OCI-LY3 (cell line): ENCODE measurements around the gene QKI.
"Not testable (repeated sequence)": the region's sequence is repeated elsewhere in the genome, so short reads cannot be mapped to it uniquely, and the experiment has no call there.

Source experiments
- H2AFZ ChIP-seq: fragments of 200-600, 300-600 bp; shearing (Covaris generic); 2 replicates; pipeline ENCODE4 v1.6.0; 2014; ENCODE audit warnings: antibody characterized with exemption, low read depth, low read length
- H3K27ac ChIP-seq: fragments of 200-600, 300-600 bp; sonication (generic); 2 replicates; pipeline ENCODE4 v1.5.1; 2014; ENCODE audit warnings: mild to moderate bottlenecking, low read length, moderate library complexity, mixed read lengths
- H3K27me3 ChIP-seq: fragments of 200-600, 300-600 bp; sonication (generic); 2 replicates; pipeline ENCODE4 v1.6.1; 2014; ENCODE audit warnings: low read depth, low read length, mixed read lengths
- H3K36me3 ChIP-seq: fragments of 200-600, 300-600 bp; sonication (generic); replicated peaks from 2 replicates; pipeline ENCODE3; 2014; ENCODE audit warnings: low read depth, low read length, mixed read lengths
- H3K4me1 ChIP-seq: fragments of 300-600, 200-600 bp; sonication (generic); 2 replicates; pipeline ENCODE4 v1.6.1; 2014; ENCODE audit warnings: low read length, mixed read lengths
- H3K4me2 ChIP-seq: fragments of 200-600, 300-600 bp; sonication (generic); 2 replicates; pipeline ENCODE4 v1.6.1; 2014; ENCODE audit warnings: low read length, mixed read lengths
- H3K4me3 ChIP-seq: fragments of 300-600, 200-600 bp; sonication (generic); 2 replicates; pipeline ENCODE4 v1.5.1; 2014; ENCODE audit warnings: antibody characterized with exemption, mild to moderate bottlenecking, low read length, moderate library complexity
- H3K79me2 ChIP-seq: fragments of 300-600, 200-600 bp; shearing (Covaris generic); 2 replicates; pipeline ENCODE4 v1.6.1; 2014; ENCODE audit warnings: mild to moderate bottlenecking, low read length, mixed read lengths
- H3K9ac ChIP-seq: fragments of 300-600, 200-600 bp; shearing (Covaris generic); 2 replicates; pipeline ENCODE4 v1.6.0; 2014; ENCODE audit warnings: mild to moderate bottlenecking, low read length, moderate library complexity
- H3K9me3 ChIP-seq: fragments of 200-600, 300-600 bp; shearing (Covaris generic); 2 replicates; pipeline ENCODE4 v1.6.1; 2014; ENCODE audit warnings: low read length, mixed read lengths; ENCODE audit not compliant: insufficient read depth
- H4K20me1 ChIP-seq: fragments of 200-600, 300-600 bp; sonication (generic); 2 replicates; pipeline ENCODE4 v1.6.1; 2016; ENCODE audit warnings: low read length, mixed read lengths; ENCODE audit not compliant: insufficient read depth
- EZH2phosphoT487 ChIP-seq: fragments of 200-600 bp; shearing (Covaris generic); IDR thresholded peaks from 2 replicates; pipeline ENCODE4 v1.6.1; 2018; ENCODE audit warnings: antibody characterized with exemption, mixed run types, low read depth
- TF ChIP-seq, protein P1 (sequence below): fragments of 200-600, 300-600 bp; sonication (generic); IDR thresholded peaks from 2 replicates; pipeline ENCODE4 v1.5.1; 2014; ENCODE audit warnings: antibody characterized with exemption, low read length, low read depth

QKI gene

DNA sequence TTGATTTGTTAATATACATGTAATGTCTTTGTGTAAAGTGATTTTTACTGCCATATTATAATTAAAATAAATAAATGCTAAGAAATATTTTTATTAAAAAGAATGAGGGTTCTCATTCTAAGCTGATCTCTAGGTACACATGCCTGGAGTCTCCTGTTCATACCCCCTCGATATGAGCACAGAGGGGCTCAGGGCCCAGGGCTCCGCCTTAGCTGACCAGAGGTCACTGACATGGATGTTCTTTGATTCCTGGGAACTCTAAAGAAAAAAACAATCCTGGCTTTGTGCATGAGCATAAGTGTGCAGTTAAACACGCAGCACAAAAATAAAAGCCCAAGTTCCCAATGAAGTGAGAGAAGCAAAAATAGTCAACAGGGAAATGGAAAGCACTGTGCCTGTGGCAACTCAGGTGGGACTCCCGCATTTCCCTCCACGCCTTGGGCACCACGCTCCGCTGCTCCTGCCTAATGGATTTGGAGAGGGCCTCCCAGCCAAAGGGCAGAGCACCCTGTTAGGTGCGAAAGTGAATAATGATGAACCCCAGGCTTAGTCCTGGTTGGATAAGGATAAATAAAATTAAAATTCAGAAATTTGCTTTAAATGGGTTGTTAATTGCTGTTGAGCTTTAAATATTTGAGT is 33.3 kb upstream of the QKI start:
- no peaks in the 10 kb centered on the region for H3K79me2 ChIP-seq
- H3K4me1 ChIP-seq: no peaks in the 10 kb centered on the region
- H3K27ac ChIP-seq: no peak overlapping the region
- H2AFZ ChIP-seq: no peak overlapping the region
- no peak overlapping the region for H3K4me2 ChIP-seq
- no peak overlapping the region for H3K4me3 ChIP-seq
- no peaks in the 10 kb centered on the region for H4K20me1 ChIP-seq
- no peaks in the 10 kb centered on the region for H3K9me3 ChIP-seq
- no peak for TF ChIP-seq EZH2phosphoT487
- TF ChIP-seq, protein P1, sequence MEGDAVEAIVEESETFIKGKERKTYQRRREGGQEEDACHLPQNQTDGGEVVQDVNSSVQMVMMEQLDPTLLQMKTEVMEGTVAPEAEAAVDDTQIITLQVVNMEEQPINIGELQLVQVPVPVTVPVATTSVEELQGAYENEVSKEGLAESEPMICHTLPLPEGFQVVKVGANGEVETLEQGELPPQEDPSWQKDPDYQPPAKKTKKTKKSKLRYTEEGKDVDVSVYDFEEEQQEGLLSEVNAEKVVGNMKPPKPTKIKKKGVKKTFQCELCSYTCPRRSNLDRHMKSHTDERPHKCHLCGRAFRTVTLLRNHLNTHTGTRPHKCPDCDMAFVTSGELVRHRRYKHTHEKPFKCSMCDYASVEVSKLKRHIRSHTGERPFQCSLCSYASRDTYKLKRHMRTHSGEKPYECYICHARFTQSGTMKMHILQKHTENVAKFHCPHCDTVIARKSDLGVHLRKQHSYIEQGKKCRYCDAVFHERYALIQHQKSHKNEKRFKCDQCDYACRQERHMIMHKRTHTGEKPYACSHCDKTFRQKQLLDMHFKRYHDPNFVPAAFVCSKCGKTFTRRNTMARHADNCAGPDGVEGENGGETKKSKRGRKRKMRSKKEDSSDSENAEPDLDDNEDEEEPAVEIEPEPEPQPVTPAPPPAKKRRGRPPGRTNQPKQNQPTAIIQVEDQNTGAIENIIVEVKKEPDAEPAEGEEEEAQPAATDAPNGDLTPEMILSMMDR: no peak
- H3K9ac ChIP-seq: no peak overlapping the region
- no peaks in the 10 kb centered on the region for H3K36me3 ChIP-seq
- no peaks in the 10 kb centered on the region for H3K27me3 ChIP-seq

DNA sequence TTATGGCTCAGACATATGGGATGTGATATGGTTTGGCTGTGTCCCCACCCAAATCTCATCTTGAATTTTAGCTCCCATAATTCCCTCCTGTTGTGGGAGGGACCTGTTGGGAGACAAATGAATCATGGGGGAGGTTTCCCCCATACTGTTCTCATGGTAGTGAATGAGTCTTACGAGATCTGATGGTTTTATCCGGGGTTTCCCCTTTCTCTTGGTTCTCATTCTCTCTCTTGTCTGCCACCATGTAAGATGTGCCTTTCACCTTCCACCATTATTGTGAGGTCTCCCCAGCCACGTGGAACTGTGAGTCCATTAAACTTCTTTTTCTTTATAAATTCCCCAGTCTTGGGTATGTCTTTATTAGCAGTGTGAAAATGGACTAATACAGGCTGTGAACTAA is 31.1 kb upstream of the QKI start:
- H3K4me3 ChIP-seq, H3K36me3 ChIP-seq, H3K4me2 ChIP-seq, H3K79me2 ChIP-seq, H4K20me1 ChIP-seq, H3K4me1 ChIP-seq, H3K27me3 ChIP-seq, H2AFZ ChIP-seq, H3K9ac ChIP-seq, H3K27ac ChIP-seq, H3K9me3 ChIP-seq: not testable (repeated sequence)

DNA sequence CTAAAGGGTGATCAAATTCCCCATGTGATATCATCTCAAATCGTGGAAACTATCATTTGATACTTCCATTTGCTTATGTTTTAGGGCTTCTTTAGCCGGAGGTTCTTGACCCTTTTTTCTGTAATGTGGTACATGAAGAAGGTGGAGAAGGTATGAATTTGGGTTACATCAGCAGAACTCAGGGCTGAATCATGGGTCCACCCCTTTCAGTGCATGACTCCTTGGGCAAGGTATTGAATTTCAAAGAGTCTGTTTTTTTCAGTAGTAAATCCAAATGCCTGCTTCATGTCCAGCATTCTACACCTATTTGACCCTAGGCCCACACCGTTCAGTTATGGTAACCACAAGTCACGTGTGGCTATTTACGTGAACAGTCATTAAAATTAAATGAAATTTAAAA is 30.6 kb upstream of the QKI start:
- Histone ChIP-seq H3K79me2 (no peaks in the 10 kb centered on the region), H3K9me3 (no peaks in the 10 kb centered on the region), H4K20me1 (no peaks in the 10 kb centered on the region), H3K4me3 (no peak overlapping the region), H3K4me1 (no peaks in the 10 kb centered on the region), H3K27me3 (no peaks in the 10 kb centered on the region), H3K27ac (no peak overlapping the region), H3K4me2 (no peak overlapping the region), H3K9ac (no peak overlapping the region), H2AFZ (no peak overlapping the region), H3K36me3 (no peaks in the 10 kb centered on the region)
- TF ChIP-seq EZH2phosphoT487: no peak

DNA sequence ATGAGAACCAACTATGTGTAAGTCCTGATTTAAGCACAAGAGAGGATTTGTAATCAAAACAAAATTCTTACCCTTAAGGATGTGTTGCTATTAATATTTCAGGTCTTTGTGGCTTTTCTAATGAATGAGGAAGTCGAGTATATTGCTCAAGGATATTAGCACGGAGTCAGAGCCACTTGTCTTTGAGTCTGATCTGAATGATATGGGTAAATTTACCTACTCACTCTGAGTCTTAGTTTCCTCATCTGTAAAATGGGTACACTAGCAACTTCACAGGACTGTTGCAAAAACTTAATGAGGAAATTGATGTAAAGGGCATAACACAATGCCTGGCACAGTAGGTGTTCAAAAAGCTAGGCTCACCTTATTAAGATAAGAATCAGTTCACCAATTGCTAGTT is 30.0 kb upstream of the QKI start:
- H2AFZ ChIP-seq: no peak overlapping the region
- H3K4me2 ChIP-seq: no peak overlapping the region
- H3K27me3 ChIP-seq: no peaks in the 10 kb centered on the region
- no peak overlapping the region for H3K27ac ChIP-seq
- no peak overlapping the region for H3K9ac ChIP-seq
- no peaks in the 10 kb centered on the region for H3K9me3 ChIP-seq
- H3K4me1 ChIP-seq: no peaks in the 10 kb centered on the region
- no peaks in the 10 kb centered on the region for H4K20me1 ChIP-seq
- no peaks in the 10 kb centered on the region for H3K36me3 ChIP-seq
- TF ChIP-seq, protein P1: no peak
- no peak for TF ChIP-seq EZH2phosphoT487
- no peaks in the 10 kb centered on the region for H3K79me2 ChIP-seq
- no peak overlapping the region for H3K4me3 ChIP-seq

DNA sequence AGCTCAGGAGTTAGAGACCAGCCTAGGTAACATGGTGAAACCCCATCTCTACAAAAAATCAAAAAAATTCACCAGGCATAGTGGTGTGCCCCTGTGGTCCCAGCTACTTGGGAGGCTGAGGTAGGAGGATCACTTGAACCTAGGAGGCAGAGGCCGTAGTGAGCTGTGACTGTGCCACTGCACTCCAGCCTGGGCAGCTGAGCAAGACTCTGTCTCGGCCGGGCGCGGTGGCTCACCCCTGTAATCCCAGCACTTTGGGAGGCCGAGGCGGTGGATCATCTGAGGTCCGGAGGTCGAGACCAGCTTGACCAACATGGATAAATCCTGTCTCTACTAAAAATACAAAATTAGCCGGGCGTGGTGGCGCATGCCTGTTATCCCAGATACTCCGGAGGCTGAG is 29.0 kb upstream of the QKI start:
- not testable (repeated sequence) for H4K20me1 ChIP-seq, H3K79me2 ChIP-seq, H3K27ac ChIP-seq, H3K4me2 ChIP-seq, H3K4me1 ChIP-seq, H3K9ac ChIP-seq, H3K9me3 ChIP-seq, H3K4me3 ChIP-seq, H3K27me3 ChIP-seq, H3K36me3 ChIP-seq, H2AFZ ChIP-seq
